GM12878 (cell line): ENCODE data around the gene GPBAR1.
A peak's percentile ranks its signal among the peaks of the same experiment; 100 is the strongest.

ENCODE experiments used
- CEBPB ChIP-seq, 2 experiments: fragments of 150-350 bp in 1 of 2; IDR thresholded peaks; 2 replicates each; pipeline ENCODE4 v1.6.1; 2012 to 2014; ENCODE audit warnings: low read depth in 2 of 2, low read length in 2 of 2, borderline replicate concordance in 1 of 2, inconsistent platforms in 1 of 2
- CREB1 ChIP-seq: IDR thresholded peaks from 2 replicates; pipeline ENCODE4 v1.6.1; 2012; ENCODE audit warnings: low read depth, mild to moderate bottlenecking, inconsistent platforms
- CTCF ChIP-seq, 3 experiments: IDR thresholded peaks in 2 of 3; conservative IDR thresholded peaks in 1 of 3; 2 replicates each; pipeline ENCODE4 v1.5.1; 2011; ENCODE audit warnings: low read depth in 3 of 3, low read length in 3 of 3, mild to moderate bottlenecking in 3 of 3, control low read depth in 2 of 3, moderate library complexity in 2 of 3, inconsistent platforms in 1 of 3, mixed read lengths in 1 of 3; ENCODE audit not compliant: control insufficient read depth in 2 of 3, insufficient read depth in 1 of 3; ENCODE audit errors: extremely low read depth in 1 of 3
- EP300 ChIP-seq, 2 experiments: fragments of 150-350 bp in 1 of 2; IDR thresholded peaks; 2 replicates each; pipeline ENCODE4 v1.6.1; 2011 to 2012; ENCODE audit warnings: low read depth in 2 of 2, low read length in 2 of 2, borderline replicate concordance in 1 of 2, improper control_type of control experiment in 1 of 2, inconsistent platforms in 1 of 2; ENCODE audit not compliant: control insufficient read depth in 1 of 2
- JUNB ChIP-seq: IDR thresholded peaks from 2 replicates; pipeline ENCODE4 v1.6.1; 2016; ENCODE audit warnings: antibody characterized with exemption, mild to moderate bottlenecking
- SREBF2 ChIP-seq: IDR thresholded peaks from 2 replicates; pipeline ENCODE4 v1.6.1; 2012; ENCODE audit warnings: mild to moderate bottlenecking, low read length
- TCF12 ChIP-seq: IDR thresholded peaks from 2 replicates; pipeline ENCODE4 v1.6.1; 2011; ENCODE audit warnings: low read depth, mild to moderate bottlenecking, low read length

- TF ChIP-seq SREBF2 (no peak), CTCF (IDR thresholded peaks at IDR 0.05 in 2 of 3, conservative IDR thresholded peaks at IDR 0.05 in 1 of 3; ENCODE audit: control insufficient read depth in 2 of 3, extremely low read depth in 1 of 3, insufficient read depth in 1 of 3, low read depth in 3 of 3, low read length in 3 of 3) (no peak), TCF12 (peak; percentile 88; the same call in 1 of the 2 replicates), CEBPB (IDR thresholded peaks at IDR 0.05; ENCODE audit: borderline replicate concordance in 1 of 2, low read depth in 2 of 2, low read length in 2 of 2) (no peak), EP300 (IDR thresholded peaks at IDR 0.05; ENCODE audit: borderline replicate concordance in 1 of 2, control insufficient read depth in 1 of 2, low read depth in 2 of 2, low read length in 2 of 2) (peak; percentile 31 to 52; a peak in 2 of 4 replicates), CREB1 (peak; percentile 55; the same call in 1 of the 2 replicates), JUNB (no peak)
Observed at GRCh38 chr2:218290316-218291261, 29.8 kb downstream of the GPBAR1 start.
